GM12878 (cell line): Measurements from ENCODE around the gene DLD.

Experiments
- EZH2 ChIP-seq: IDR thresholded peaks from 2 replicates; pipeline ENCODE4 v1.6.1; 2012; ENCODE audit warnings: low read depth, mild to moderate bottlenecking, control low read depth, inconsistent platforms, low read length, borderline replicate concordance; ENCODE audit not compliant: control insufficient read depth
- JUNB ChIP-seq: IDR thresholded peaks from 2 replicates; pipeline ENCODE4 v1.6.1; 2016; ENCODE audit warnings: antibody characterized with exemption, mild to moderate bottlenecking
- POLR2A ChIP-seq: IDR thresholded peaks from 2 replicates; pipeline ENCODE4 v1.6.1; 2011; ENCODE audit warnings: low read depth, mild to moderate bottlenecking, low read length
- SPI1 ChIP-seq: IDR thresholded peaks from 2 replicates; pipeline ENCODE4 v1.6.1; 2011; ENCODE audit warnings: low read depth, mild to moderate bottlenecking, low read length, moderate library complexity, borderline replicate concordance; ENCODE audit not compliant: insufficient read depth
- TF ChIP-seq, protein P1 (sequence below), 3 experiments: IDR thresholded peaks in 2 of 3; conservative IDR thresholded peaks in 1 of 3; 2 replicates each; pipeline ENCODE4 v1.5.1; 2011; ENCODE audit warnings: low read depth in 3 of 3, low read length in 3 of 3, mild to moderate bottlenecking in 3 of 3, control low read depth in 2 of 3, moderate library complexity in 2 of 3, inconsistent platforms in 1 of 3, mixed read lengths in 1 of 3; ENCODE audit not compliant: control insufficient read depth in 2 of 3, insufficient read depth in 1 of 3; ENCODE audit errors: extremely low read depth in 1 of 3
- TF ChIP-seq, protein P2 (sequence below): fragments of 450-650 bp; conservative IDR thresholded peaks from 2 replicates; pipeline ENCODE4 v1.6.1; 2017; ENCODE audit warnings: mild to moderate bottlenecking, moderate library complexity
- TF ChIP-seq, protein P3 (sequence below): fragments of 450-650 bp; formaldehyde crosslinking; IDR thresholded peaks from 2 replicates; pipeline ENCODE4 v1.5.0; 2022; ENCODE audit warnings: mild to moderate bottlenecking, missing genetic modification characterization

DNA sequence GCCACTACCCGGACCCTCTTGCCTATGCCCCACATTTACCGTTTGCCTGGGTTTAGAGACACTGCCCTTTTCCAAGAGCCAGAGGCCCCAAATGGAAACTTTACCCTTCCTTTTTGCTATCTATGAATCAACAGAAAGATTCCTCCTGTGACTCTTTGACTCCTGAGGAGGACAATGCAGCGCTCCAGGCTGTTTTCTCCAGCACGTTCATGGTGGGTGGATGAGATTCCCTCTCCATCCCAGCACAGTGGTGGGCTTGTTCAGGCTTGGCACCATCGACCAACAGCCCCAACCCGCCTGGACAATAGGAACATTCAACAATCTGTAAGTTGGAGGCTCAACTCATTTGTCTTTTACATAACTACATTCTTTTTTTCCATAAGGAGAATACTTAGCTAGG, 55.9 kb downstream of the DLD start:
- TF ChIP-seq, protein P1, sequence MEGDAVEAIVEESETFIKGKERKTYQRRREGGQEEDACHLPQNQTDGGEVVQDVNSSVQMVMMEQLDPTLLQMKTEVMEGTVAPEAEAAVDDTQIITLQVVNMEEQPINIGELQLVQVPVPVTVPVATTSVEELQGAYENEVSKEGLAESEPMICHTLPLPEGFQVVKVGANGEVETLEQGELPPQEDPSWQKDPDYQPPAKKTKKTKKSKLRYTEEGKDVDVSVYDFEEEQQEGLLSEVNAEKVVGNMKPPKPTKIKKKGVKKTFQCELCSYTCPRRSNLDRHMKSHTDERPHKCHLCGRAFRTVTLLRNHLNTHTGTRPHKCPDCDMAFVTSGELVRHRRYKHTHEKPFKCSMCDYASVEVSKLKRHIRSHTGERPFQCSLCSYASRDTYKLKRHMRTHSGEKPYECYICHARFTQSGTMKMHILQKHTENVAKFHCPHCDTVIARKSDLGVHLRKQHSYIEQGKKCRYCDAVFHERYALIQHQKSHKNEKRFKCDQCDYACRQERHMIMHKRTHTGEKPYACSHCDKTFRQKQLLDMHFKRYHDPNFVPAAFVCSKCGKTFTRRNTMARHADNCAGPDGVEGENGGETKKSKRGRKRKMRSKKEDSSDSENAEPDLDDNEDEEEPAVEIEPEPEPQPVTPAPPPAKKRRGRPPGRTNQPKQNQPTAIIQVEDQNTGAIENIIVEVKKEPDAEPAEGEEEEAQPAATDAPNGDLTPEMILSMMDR (IDR thresholded peaks at IDR 0.05 in 2 of 3, conservative IDR thresholded peaks at IDR 0.05 in 1 of 3; ENCODE audit: control insufficient read depth in 2 of 3, extremely low read depth in 1 of 3, insufficient read depth in 1 of 3, low read depth in 3 of 3, low read length in 3 of 3): no peak
- TF ChIP-seq, protein P2, sequence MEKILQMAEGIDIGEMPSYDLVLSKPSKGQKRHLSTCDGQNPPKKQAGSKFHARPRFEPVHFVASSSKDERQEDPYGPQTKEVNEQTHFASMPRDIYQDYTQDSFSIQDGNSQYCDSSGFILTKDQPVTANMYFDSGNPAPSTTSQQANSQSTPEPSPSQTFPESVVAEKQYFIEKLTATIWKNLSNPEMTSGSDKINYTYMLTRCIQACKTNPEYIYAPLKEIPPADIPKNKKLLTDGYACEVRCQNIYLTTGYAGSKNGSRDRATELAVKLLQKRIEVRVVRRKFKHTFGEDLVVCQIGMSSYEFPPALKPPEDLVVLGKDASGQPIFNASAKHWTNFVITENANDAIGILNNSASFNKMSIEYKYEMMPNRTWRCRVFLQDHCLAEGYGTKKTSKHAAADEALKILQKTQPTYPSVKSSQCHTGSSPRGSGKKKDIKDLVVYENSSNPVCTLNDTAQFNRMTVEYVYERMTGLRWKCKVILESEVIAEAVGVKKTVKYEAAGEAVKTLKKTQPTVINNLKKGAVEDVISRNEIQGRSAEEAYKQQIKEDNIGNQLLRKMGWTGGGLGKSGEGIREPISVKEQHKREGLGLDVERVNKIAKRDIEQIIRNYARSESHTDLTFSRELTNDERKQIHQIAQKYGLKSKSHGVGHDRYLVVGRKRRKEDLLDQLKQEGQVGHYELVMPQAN: no peak
- TF ChIP-seq JUNB (no peak), EZH2 (no peak), POLR2A (no peak), SPI1 (no peak)
- TF ChIP-seq, protein P3, sequence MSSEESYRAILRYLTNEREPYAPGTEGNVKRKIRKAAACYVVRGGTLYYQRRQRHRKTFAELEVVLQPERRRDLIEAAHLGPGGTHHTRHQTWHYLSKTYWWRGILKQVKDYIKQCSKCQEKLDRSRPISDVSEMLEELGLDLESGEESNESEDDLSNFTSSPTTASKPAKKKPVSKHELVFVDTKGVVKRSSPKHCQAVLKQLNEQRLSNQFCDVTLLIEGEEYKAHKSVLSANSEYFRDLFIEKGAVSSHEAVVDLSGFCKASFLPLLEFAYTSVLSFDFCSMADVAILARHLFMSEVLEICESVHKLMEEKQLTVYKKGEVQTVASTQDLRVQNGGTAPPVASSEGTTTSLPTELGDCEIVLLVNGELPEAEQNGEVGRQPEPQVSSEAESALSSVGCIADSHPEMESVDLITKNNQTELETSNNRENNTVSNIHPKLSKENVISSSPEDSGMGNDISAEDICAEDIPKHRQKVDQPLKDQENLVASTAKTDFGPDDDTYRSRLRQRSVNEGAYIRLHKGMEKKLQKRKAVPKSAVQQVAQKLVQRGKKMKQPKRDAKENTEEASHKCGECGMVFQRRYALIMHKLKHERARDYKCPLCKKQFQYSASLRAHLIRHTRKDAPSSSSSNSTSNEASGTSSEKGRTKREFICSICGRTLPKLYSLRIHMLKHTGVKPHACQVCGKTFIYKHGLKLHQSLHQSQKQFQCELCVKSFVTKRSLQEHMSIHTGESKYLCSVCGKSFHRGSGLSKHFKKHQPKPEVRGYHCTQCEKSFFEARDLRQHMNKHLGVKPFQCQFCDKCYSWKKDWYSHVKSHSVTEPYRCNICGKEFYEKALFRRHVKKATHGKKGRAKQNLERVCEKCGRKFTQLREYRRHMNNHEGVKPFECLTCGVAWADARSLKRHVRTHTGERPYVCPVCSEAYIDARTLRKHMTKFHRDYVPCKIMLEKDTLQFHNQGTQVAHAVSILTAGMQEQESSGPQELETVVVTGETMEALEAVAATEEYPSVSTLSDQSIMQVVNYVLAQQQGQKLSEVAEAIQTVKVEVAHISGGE (CRISPR knock-in tag): no peak
